Medulla oblongata (tissue), 1 donor: ENCODE measurements around the gene CCDC192.
"Not testable (repeated sequence)": the region's sequence is repeated elsewhere in the genome, so short reads cannot be mapped to it uniquely, and the experiment has no call there.

Experiments used
- DNase-seq: peaks from one replicate; pipeline ENCODE4 v3.0.0-alpha.2; 2015; ENCODE audit errors: extremely low spot score

Gene CCDC192

DNA sequence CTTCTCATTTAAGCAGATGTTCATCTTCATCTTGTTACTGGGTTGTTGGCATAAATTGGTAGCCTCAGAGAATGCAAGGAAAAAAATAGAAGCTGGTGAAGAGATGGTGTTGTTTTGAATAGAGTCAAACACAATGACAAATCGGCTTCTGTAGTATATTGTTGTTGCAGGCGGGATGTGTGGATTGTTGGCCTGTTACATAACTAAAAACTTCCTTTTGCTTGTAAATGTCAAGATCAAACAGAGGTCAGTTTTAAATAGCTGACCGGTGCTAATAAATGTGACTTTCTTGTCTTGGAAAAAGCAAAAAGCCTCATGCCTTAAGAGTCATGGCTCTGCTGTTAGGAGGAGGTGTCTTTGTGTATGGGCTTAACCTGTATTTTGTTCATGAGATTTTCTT lies 59.2 kb downstream of the CCDC192 start:
- DNase-seq, result no peak

DNA sequence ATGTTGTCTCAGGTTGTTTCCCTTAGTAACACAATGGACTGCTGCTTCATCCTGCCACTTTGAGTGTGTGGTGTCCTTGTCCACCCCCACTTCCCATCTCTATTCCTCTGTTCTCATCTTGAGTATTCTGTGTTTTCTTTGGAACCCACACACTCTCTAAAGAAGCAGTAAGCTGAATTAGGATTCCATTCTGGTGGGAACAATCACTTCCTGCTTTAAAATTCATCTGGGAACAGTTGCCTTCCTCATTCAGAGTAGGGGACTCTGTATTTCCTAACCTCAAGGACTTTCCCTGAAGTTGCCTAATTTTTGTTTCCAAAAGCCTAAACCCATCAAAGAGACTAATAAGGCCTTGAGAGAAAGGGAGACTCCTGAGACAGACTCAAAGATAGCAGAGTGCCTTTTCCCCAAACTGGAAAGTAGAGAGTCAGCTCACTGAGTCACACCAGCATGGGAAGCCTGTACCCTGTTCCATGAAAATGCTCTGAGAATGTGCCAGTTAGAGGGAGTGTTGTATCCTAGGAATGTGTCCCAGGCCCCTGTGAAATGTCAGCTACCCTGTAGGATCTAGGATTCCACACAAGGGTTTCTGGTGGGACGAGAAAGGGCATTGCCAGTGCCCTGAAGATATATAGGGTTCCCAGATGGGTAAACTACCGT lies 63.6 kb downstream of the CCDC192 start:
- no peak for DNase-seq

DNA sequence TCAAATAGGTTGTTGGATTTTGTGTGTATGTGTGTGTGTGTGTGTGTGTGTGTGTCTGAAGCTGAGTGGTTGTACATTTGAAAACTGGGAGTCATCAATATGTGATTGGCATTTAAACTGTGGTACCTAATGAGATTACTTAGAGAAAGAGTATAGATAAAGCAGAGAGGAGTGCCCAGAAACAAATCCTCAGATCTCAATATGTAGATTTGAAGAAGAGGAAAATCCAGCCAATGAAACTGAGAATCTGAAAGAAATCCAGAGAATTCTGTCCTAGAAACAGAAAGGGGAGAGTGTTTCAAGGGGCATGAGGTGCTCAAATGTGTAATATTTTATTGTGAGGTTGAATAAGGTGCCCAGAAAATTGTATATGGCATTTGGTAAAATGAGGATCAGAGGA lies 66.2 kb downstream of the CCDC192 start:
- no peak for DNase-seq

DNA sequence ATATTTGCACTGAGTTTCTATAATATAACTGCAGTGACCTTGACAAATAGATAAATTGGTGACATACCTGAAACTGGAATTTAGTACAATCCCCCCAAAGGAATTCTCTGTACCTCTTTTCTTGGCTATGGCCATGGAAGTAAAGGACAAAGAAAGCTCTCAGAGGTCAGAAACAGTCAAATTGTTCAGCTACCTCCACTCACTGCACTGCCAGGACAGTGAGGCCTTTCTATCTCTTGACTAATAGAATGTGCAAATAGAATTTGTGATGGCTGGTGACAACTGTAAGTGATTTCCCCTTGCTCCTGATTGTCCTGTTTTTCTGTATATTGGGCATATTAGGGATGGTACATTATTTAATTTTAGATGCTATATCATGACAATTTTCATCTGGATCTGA lies 67.1 kb downstream of the CCDC192 start:
- no peak for DNase-seq

DNA sequence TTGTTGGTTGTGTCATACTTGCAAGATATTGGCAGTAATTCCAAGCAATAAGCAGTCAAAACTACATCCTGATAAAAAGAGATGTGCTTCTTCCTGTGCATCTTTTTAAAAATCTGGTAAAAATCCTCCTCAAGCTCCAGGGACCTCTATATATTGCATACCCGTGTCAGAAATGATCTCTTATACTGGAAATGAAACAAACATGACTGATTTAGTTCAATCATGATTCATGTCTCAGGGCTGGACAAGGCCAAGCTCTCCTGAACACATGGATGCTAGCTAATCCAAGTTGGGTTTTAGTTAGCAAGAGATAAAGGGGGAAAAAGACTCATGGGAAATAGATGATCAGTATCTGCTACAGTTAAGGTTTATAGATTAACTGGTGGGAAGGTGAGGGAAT lies 69.3 kb downstream of the CCDC192 start:
- no peak for DNase-seq

DNA sequence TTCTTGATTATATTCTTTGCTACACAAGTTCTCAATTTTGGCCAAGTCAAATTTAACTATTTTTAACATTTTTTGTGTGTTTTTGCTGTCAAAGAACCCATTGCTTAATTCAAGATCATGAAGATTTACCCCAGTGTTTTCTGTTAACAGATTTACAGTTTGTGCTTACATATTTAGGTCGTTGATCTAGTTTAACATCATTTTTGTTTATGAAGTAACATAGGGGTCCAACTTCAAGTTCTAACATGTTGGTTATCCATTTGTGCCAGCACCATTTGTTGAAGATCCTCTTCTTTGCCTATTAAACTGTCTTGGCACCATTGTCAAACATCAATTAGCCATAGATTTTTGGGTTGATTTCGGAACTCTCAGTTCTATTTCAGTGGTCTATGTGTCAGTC lies 71.0 kb downstream of the CCDC192 start:
- no peak for DNase-seq

DNA sequence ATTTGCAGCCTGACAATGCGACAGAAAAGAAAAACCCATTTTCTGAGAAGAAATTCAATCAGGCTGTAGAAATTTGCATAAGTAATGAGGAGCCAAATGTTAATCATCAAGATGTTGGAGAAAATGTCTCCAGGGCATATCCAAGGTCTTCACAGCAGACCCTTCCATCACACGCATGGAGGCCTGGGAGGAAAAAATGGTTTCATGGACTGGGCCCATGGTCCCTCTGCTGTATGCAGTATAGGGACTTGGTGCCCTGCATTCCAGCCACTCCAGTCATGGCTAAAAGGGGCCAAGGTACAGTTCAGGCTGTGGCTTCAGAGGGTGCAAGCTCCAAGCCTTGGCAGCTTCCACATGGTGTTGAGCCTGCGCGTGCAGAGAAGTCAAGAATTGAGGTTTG lies 73.3 kb downstream of the CCDC192 start:
- no peak for DNase-seq

DNA sequence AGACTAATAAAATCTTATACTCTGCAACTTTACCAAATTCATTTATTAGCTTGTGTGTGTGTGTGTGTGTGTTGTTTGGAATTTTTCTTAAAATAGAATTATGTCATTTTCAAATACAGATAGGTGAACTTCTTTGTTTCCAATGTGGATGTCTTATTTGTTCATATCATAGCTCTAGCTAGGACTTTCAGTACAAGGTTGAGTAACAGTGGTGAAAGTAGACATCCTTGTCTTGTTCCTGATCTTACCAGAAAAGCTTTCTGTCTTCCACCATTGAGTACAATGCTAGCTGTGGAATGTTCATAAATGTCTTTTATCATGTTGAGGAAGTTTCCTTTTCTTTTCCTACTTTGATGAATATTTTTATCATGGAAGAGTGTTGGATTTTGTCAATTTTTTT lies 74.8 kb downstream of the CCDC192 start:
- no peak for DNase-seq

DNA sequence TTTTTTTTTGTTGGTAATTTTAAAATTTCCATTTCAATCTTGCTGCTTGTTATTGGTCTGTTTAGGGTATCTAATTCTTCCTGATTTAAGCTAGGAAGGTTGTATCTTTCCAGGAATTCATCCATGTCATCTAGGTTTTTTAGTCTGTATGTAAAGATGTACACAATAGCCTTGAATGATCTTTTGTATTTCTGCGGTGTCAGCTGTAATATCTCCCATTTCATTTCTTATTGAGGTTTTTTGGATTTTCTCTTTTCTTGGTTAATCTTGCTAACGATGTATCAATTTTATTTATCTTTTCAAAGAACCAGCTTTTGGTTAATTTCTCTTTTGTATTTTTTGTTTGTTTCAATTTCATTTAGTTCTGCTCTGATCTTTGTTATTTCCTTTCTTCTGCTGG lies 79.3 kb downstream of the CCDC192 start:
- not testable (repeated sequence) for DNase-seq

DNA sequence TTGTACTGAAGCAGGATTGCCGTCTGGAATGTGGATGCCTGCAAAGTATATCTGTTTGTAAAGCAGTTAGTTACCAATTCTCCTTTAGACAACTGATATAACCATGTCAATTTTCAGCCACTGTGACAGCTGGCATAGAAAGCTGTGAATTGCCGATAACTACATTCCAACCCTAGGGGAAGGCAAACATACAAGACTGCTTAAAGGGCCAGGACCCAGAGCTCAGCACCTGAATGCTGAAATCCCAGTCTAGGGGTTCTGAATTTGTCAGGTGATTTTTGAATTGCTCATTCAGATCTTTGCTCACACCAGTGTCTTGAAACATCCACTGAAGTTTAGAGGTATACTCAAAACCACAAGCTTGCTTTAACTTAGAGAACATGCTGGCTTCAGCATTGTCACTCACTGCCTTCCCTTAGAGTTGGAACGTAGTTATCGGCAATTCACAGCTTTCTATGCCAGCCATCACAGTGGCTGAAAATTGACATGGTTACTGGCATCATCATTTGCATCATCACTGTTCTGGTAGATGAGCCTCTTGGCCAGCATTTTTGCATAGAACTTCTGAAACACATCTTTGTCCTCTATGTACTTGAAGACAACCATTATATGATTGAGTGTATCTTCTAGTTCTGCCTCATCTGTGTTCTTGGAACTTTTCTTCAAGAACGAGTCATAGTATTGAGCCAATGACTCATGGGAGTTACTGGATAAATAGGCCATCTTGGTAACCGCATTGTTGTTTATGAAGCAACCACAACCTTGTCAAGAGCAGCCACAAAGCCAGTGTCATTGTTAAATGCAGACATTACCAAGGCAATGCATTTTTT lies 82.1 kb downstream of the CCDC192 start:
- no peak for DNase-seq

DNA sequence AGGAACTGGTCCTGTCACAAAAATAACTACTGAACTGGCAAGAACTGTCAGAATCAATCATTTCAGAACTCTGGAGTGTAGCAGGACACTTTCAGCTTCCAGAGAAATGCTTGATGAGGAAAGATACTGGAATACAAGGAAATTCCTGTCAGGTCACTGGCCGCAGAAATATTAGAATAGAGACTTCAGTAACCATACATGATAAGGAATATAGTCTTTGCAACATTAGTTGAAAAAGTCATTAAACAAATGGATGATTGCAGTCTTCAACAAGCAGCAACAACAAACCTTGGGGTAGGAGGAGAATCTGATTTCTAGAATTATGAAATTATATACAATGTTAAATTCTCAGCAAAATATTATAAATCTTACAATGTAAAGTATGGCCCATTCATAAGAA lies 88.2 kb downstream of the CCDC192 start:
- no peak for DNase-seq

DNA sequence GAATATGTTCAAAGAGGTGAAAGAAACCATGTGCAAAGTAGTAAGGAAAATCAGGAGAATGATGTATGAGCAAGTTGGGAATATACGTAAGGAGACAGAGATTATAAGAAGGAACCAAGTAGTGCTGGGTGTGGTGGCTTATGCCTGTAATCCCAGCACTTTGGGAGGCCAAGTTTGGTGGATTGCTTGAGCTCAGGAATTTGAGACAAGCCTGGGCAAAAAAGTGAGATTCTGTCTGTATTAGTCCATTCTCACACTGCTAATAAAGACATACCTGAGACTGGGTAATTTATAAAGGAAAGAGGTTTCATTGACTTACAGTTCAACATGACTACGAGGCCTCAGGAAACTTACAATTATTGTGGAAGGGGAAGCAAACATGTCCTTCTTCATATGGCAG lies 88.7 kb downstream of the CCDC192 start:
- DNase-seq, result not testable (repeated sequence)

DNA sequence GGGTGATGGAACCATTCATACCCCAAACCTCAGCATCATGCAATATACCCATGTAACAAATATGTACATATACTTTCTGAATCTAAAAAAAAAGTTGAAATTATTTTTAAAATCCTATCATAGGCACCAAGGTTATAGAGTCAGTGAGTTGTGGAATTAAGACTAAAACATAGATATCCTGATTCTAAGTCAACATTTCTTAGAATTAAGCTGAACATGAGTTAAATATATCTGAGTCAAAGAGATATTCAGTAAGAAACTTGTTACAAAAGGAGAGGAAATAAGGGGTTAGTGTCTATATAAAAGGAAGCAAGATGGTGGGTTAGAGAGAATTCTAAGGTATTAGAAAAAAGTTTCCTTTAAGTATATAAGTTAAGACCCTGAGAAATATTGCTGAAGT lies 89.9 kb downstream of the CCDC192 start:
- no peak for DNase-seq

DNA sequence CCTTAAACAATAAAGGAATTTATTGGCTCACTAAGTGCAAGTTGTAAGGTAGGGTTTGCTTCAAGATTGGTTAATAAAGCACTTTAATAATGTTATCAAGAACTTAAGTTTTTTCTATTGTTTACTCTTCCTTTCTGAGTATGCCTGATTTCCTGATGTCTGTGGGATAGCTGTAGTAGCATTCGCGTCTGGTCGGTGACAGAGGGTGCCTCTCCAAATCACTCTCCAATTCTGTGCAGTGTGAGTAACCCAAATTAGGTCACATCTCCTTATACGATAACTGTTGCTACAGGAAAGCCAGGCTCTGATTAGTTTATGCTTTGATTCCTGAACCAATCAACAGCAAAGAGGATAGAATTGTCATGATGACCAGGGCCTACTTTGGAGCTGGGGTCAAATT lies 90.7 kb downstream of the CCDC192 start:
- no peak for DNase-seq

DNA sequence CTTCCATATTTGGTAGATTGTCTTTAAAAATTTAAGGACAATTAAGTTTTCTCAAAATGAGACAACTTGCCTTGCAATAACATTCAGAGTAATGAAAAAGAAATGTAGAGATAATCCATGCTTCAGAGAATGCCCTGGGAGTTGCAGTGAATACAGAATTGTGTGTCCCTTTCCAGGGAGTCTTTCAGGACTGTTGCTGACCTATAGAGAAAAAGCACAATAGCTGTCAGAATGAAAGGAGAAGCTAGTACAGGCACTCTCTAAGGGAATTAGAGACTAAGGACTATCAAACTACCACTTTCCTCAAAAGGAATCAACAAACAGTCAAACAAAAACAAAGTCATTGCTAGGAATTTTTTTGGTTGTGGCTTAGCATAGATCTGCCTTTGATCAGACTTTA lies 93.0 kb downstream of the CCDC192 start:
- no peak for DNase-seq

DNA sequence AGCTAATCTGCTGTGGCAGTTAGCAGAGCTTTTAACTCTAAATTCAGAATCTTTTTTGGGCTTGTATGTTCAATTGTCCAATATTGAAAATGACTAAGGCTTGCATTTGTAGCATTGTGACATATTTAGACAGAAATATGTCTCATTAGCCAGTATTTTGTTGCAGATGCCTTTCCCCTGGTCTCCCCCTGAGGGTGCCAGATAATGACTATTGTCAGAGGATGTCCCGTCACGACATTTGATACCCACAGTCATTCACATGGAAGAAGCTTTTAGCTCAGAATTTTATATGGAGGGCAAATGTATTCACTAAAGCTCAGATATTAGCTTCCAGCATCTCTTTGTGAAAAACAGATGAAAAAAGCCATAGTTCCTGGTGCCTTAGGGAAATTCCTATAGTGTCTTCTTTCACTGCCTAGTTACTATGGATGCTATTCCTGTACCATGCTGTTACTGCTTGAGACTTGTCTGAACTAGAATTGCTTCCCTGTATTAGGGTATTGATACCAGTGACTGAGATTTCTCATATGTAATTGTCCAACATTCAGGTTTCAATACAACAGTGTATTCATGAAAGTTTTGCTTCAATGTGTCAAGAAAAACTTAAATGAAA lies 96.2 kb downstream of the CCDC192 start:
- DNase-seq, result peak; percentile 22

DNA sequence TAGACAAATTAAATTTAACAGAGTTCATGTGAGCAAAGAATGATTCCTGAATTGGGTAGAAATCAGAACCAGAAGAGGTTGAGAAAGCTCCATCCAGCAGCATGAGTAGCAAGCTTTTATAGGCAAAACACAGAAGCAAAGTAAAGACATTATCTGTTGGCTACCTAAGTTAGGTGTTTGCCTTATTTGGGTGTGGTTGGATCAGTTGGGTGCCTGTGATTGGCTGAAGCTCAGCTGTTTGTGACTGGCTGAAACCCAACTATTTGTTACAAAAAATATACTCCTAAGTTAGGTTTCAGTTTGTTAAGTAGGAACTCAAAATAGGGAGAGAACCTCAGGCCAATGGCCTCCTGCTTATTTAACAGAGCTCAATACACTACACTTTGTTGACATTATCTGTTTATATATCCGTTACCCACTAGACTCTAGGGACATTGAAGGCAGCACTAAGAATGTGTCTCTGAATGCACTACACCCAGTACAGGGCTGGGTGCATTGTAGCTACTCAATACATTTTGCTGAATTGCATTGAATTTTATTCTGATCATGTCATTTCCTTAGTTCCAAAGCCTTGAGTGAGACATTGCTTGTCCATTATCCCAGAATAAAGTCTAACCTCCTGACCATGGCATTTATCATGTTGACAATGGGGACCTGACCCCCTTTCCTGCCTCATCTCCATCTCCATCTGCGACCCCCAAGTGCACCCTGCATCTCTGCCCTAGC lies 98.7 kb downstream of the CCDC192 start:
- no peak for DNase-seq

DNA sequence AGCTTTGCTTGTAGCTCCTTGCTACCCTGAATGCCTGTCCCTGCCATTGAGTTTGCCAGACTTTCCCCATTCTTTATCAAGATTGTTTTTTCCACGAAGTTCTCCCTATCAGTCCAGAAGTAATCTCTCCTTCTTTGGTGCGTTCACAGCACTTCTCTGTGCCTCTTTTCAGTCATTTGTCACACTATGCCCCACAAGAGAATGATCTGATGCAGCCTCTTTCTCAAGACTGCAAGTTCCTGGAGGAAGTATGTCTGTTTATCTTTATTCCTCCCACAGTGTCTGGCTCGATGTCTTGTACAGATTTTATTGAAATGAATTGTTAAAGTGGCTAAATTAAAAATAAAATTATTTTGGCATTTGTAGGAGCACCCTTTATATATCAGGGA lies 99.3 kb downstream of the CCDC192 start:
- no peak for DNase-seq

DNA sequence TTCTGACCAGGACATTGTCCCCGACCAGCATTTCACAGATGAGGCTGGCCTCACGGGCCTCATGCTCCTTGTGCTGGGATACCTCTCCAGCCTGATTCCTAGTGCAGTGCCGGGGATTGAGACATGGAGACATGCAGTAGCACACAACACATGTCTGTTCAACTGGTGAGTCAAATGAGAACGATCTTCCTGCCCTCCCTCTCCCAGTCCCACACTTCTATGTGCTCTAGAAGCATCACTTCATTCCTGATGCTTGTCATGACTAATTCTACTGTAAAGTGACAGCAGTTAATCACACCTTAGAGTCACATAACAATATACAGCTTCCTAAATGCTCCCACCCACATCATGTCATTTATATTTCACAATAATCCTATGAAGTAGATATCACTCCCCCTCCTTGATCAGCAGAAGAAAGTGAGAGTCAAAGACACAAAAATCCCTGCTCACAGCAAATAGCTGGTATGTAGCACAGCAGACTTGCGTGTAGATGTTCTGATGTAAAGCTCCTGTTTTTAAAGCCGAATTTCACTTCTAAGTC lies 101.8 kb downstream of the CCDC192 start:
- DNase-seq, result no peak

DNA sequence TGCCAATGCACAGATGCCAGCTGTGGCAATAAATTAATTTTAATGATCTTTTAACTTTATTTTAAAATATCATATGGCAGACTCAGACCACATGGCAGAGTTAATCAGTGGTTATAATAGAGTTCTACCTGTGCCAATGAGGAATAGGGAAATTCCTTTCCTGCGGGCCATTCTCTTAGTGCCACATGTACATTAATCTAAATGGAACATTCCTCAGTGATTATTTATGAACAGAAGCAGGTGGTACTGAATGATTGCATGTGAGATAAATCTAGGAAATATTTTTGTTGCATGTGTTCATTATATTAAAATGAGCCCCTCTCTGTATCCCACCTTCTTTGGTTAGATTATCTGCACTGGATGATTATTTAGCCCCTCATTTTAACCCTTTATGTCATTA lies 102.3 kb downstream of the CCDC192 start:
- no peak for DNase-seq

DNA sequence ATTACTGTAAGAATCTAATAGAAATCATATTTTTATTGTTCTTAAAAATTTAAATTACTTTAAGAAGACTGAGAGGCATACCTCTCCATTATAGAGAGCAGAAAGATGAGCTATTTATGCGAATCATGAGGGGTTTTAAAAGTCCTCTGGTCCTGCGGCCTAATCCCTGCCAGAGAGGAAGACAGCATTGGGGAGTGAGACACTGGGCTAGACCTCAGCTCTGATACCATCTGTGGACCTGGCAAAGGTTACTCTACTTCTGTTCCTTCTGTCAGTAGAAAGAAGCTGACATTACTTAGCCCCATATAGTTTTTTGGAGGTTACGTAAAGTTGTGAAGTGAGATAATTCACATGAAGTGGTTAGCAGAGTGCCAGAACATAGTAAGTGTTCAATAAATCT lies 103.6 kb downstream of the CCDC192 start:
- no peak for DNase-seq

DNA sequence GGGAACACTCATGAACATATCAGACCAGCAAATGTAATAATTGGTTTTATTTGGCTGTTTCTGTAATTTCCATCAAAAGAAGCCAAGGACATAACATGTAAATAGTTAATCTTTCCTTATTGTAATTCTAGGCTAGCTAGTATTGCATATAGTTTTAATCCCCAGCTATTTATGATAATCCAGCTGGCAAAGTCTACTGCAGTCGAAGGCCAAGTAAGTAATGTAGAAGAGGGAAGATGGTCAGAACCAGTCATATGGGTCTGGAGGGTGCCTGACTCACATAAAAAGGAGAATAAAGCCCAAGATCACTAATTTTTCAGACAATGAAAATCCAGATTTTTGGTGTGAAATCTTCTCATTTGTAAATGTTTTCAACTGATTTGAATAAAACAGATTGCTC lies 106.3 kb downstream of the CCDC192 start:
- no peak for DNase-seq
